IMR-90 (cell line): ENCODE results near the gene ZNF556. TPM values are rescaled to one million over a fixed set of nuclear protein-coding genes. Genes with fewer than 3 reads are reported as not detected.

Experiments used
- ATAC-seq: fragments of 200-7000 bp; cut with Tn5 transposase; 2 replicates; pipeline ENCODE4 v1.9.1; 2020; ENCODE audit warnings: low read depth, mild to moderate bottlenecking, moderate library complexity
- BruUV-seq: library from RNA; stranded (reverse); fragments of 400-500 nt; replicated peaks from 2 replicates; lab custom pipeline; 2021; lab: Mats Ljungman, UMichigan
- CTCF ChIA-PET: fragments of 300-600 bp; formaldehyde crosslinking; extraction: SDS; loops from one replicate; lab custom pipeline; 2021; ENCODE audit warnings: antibody characterized with exemption; lab: Yijun Ruan, JAX
- POLR2A ChIA-PET: fragments of 300-600 bp; sonication (Branson Sonifier 250); formaldehyde crosslinking; loops from one replicate; lab custom pipeline; 2022; ENCODE audit warnings: antibody characterized with exemption; ENCODE audit not compliant: unreplicated experiment; lab: Charles Lee
- DNase-seq: peaks from one replicate; pipeline ENCODE4 v3.0.0; 2013
- H2AFZ ChIP-seq: replicated peaks from 2 replicates; pipeline ENCODE3; 2013; ENCODE audit warnings: low read length, mild to moderate bottlenecking; ENCODE audit not compliant: poor library complexity
- H2AK5ac ChIP-seq: 2 replicates; pipeline ENCODE4 v1.6.1; 2013; ENCODE audit warnings: low read depth, low read length, inconsistent platforms
- H2AK9ac ChIP-seq: replicated peaks from 2 replicates; pipeline ENCODE3; 2013; ENCODE audit warnings: mild to moderate bottlenecking, low read depth, low read length, moderate library complexity; ENCODE audit not compliant: poor library complexity
- H2BK120ac ChIP-seq: 2 replicates; pipeline ENCODE4 v1.6.1; 2013; ENCODE audit warnings: low read depth, low read length, inconsistent platforms
- H2BK15ac ChIP-seq: 3 replicates; pipeline ENCODE4 v1.6.1; 2013; ENCODE audit warnings: low read depth, low read length, inconsistent platforms
- H2BK20ac ChIP-seq: 2 replicates; pipeline ENCODE4 v1.6.1; 2013; ENCODE audit warnings: low read depth, mild to moderate bottlenecking, inconsistent platforms, low read length, moderate library complexity
- H2BK5ac ChIP-seq: 2 replicates; pipeline ENCODE4 v1.6.1; 2013; ENCODE audit warnings: mild to moderate bottlenecking, low read depth, low read length, inconsistent platforms; ENCODE audit not compliant: poor library complexity, severe bottlenecking
- H3K14ac ChIP-seq: replicated peaks from 2 replicates; pipeline ENCODE4 v1.6.1; 2013; ENCODE audit warnings: low read depth, low read length, inconsistent platforms
- H3K18ac ChIP-seq: 2 replicates; pipeline ENCODE4 v1.6.1; 2013; ENCODE audit warnings: low read depth, low read length, control low read depth
- H3K23ac ChIP-seq: 2 replicates; pipeline ENCODE4 v1.6.1; 2013; ENCODE audit warnings: low read depth, low read length, inconsistent platforms
- H3K27ac ChIP-seq: 2 replicates; pipeline ENCODE4 v1.5.1; 2013; ENCODE audit warnings: mild to moderate bottlenecking, control low read depth, low read length; ENCODE audit not compliant: insufficient read depth
- H3K27me3 ChIP-seq: 2 replicates; pipeline ENCODE4 v1.6.1; 2013; ENCODE audit warnings: low read length; ENCODE audit not compliant: control insufficient read depth, insufficient read depth
- H3K36me3 ChIP-seq: 2 replicates; pipeline ENCODE4 v1.6.1; 2013; ENCODE audit warnings: low read length, mixed read lengths; ENCODE audit not compliant: control insufficient read depth, insufficient read depth
- H3K4ac ChIP-seq: 2 replicates; pipeline ENCODE4 v1.6.1; 2013; ENCODE audit warnings: low read depth, low read length, inconsistent platforms
- H3K4me1 ChIP-seq: 2 replicates; pipeline ENCODE4 v1.6.1; 2013; ENCODE audit warnings: low read length, mixed read lengths; ENCODE audit not compliant: control insufficient read depth, insufficient read depth
- H3K4me2 ChIP-seq: 2 replicates; pipeline ENCODE4 v1.6.1; 2013; ENCODE audit warnings: low read depth, mild to moderate bottlenecking, control low read depth, low read length, moderate library complexity
- H3K4me3 ChIP-seq: 2 replicates; pipeline ENCODE4 v1.5.1; 2013; ENCODE audit warnings: low read depth, mild to moderate bottlenecking, control low read depth, low read length, moderate library complexity; ENCODE audit not compliant: insufficient read depth
- H3K56ac ChIP-seq: 2 replicates; pipeline ENCODE4 v1.6.1; 2013; ENCODE audit warnings: low read length, inconsistent platforms; ENCODE audit not compliant: insufficient read depth; ENCODE audit errors: extremely low read depth
- H3K79me1 ChIP-seq, 2 experiments: 2 replicates each; pipeline ENCODE4 v1.6.1; 2013; ENCODE audit warnings: low read length in 2 of 2, inconsistent platforms in 1 of 2, low read depth in 1 of 2
- H3K9ac ChIP-seq: 2 replicates; pipeline ENCODE4 v1.6.1; 2013; ENCODE audit warnings: low read depth, low read length, control low read depth
- H3K9me1 ChIP-seq: 2 replicates; pipeline ENCODE4 v1.6.1; 2013; ENCODE audit warnings: low read length, inconsistent platforms; ENCODE audit not compliant: insufficient read depth
- H3K9me3 ChIP-seq: 2 replicates; pipeline ENCODE4 v1.6.1; 2013; ENCODE audit warnings: low read length; ENCODE audit not compliant: control insufficient read depth, insufficient read depth
- H4K20me1 ChIP-seq: 2 replicates; pipeline ENCODE4 v1.6.1; 2013; ENCODE audit warnings: low read length, inconsistent platforms; ENCODE audit not compliant: insufficient read depth
- H4K5ac ChIP-seq: 2 replicates; pipeline ENCODE4 v1.6.1; 2013; ENCODE audit warnings: mild to moderate bottlenecking, low read depth, low read length, control low read depth
- H4K8ac ChIP-seq, 2 experiments: 2 replicates each; pipeline ENCODE4 v1.6.1; 2013; ENCODE audit warnings: low read depth in 2 of 2, low read length in 2 of 2, control low read depth in 1 of 2, inconsistent platforms in 1 of 2
- H4K91ac ChIP-seq: 2 replicates; pipeline ENCODE4 v1.6.1; 2013; ENCODE audit warnings: low read depth, low read length, inconsistent platforms; ENCODE audit not compliant: insufficient read depth
- BHLHE40 ChIP-seq: fragments of 150-350 bp; IDR thresholded peaks from 2 replicates; pipeline ENCODE4 v1.6.1; 2016; ENCODE audit warnings: mild to moderate bottlenecking, low read depth, low read length
- CEBPB ChIP-seq: IDR thresholded peaks from 2 replicates; pipeline ENCODE4 v1.6.1; 2012; ENCODE audit warnings: low read depth, low read length, improper control_type of control experiment
- CHD1 ChIP-seq: IDR thresholded peaks from 2 replicates; pipeline ENCODE4 v1.6.1; 2012; ENCODE audit warnings: low read depth, low read length, improper control_type of control experiment
- CTCF ChIP-seq: conservative IDR thresholded peaks from 2 replicates; pipeline ENCODE4 v1.5.1; 2012; ENCODE audit warnings: mild to moderate bottlenecking, low read depth, low read length, improper control_type of control experiment
- ELK1 ChIP-seq: fragments of 150-350 bp; IDR thresholded peaks from 2 replicates; pipeline ENCODE4 v1.6.1; 2016; ENCODE audit warnings: low read depth, mild to moderate bottlenecking, low read length, moderate library complexity, borderline replicate concordance
- FOS ChIP-seq: fragments of 150-350 bp; IDR thresholded peaks from 2 replicates; pipeline ENCODE4 v1.6.1; 2016; ENCODE audit warnings: low read depth, low read length
- MAFK ChIP-seq: IDR thresholded peaks from 2 replicates; pipeline ENCODE4 v1.6.1; 2012; ENCODE audit warnings: low read depth, low read length, improper control_type of control experiment
- MAZ ChIP-seq: IDR thresholded peaks from 2 replicates; pipeline ENCODE4 v1.6.1; 2012; ENCODE audit warnings: low read depth, mild to moderate bottlenecking, low read length, improper control_type of control experiment, moderate library complexity, borderline replicate concordance
- MXI1 ChIP-seq: IDR thresholded peaks from 2 replicates; pipeline ENCODE4 v1.6.1; 2012; ENCODE audit warnings: low read depth, mild to moderate bottlenecking, low read length, moderate library complexity, borderline replicate concordance
- NFE2L2 ChIP-seq: fragments of 150-350 bp; IDR thresholded peaks from 2 replicates; pipeline ENCODE4 v1.6.1; 2016; ENCODE audit warnings: low read depth, mild to moderate bottlenecking, low read length
- POLR2A ChIP-seq: IDR thresholded peaks from 2 replicates; pipeline ENCODE4 v1.6.1; 2012; ENCODE audit warnings: mild to moderate bottlenecking, low read depth, low read length
- RAD21 ChIP-seq: IDR thresholded peaks from 2 replicates; pipeline ENCODE4 v1.6.1; 2012; ENCODE audit warnings: low read length, improper control_type of control experiment
- RCOR1 ChIP-seq: IDR thresholded peaks from 2 replicates; pipeline ENCODE4 v1.6.1; 2012; ENCODE audit warnings: mild to moderate bottlenecking, low read length, improper control_type of control experiment; ENCODE audit not compliant: insufficient replicate concordance
- RFX5 ChIP-seq: IDR thresholded peaks from 2 replicates; pipeline ENCODE4 v1.8.0; 2012; ENCODE audit warnings: low read depth, mild to moderate bottlenecking, low read length, moderate library complexity
- SMC3 ChIP-seq: fragments of 150-350 bp; IDR thresholded peaks from 2 replicates; pipeline ENCODE4 v1.6.1; 2016; ENCODE audit warnings: low read depth, mild to moderate bottlenecking, antibody characterized with exemption, low read length, moderate library complexity
- USF2 ChIP-seq: fragments of 150-350 bp; IDR thresholded peaks from 2 replicates; pipeline ENCODE4 v1.6.1; 2017; ENCODE audit warnings: mild to moderate bottlenecking, antibody characterized with exemption, low read length, low read depth
- WGBS, 2 experiments: methylation state at CpG; one replicate each; pipeline versions ENCODE4 v1.1.5 to v1.1.7; 2013; ENCODE audit warnings: missing lambda C conversion rate in 2 of 2; ENCODE audit not compliant: insufficient read length in 1 of 2; ENCODE audit errors: extremely low coverage in 2 of 2; 5-methylcytosine and 5-hydroxymethylcytosine counted together
- dilution Hi-C: fragments of 300-500 bp; cut with HindIII; formaldehyde crosslinking; loops from one replicate; pipeline ENCODE4 v1.14.3; 2018; ENCODE audit warnings: low sequenced_read_pairs; ENCODE audit not compliant: unreplicated experiment
- in situ Hi-C: fragments of 300-500 bp; cut with MboI; formaldehyde crosslinking; loops from 3 replicates; pipeline ENCODE4 v1.14.3; 2019; ENCODE audit warnings: low sequenced_read_pairs, inconsistent platforms, mixed read lengths
- intact Hi-C: fragments of 100-400 bp; cut with micrococcal nuclease; formaldehyde crosslinking; loops from 2 replicates; pipeline ENCODE4 v1.10.0; 2022
- polyA plus RNA-seq, 3 experiments: library from polyadenylated mRNA; depleted of rRNA; stranded (reverse); fragments of >200 nt; gene quantifications; 2 replicates each; pipeline ENCODE4 v1.2.3, GENCODE V29; 2012; ENCODE audit warnings: low replicate concordance in 1 of 3
- total RNA-seq: library from RNA; depleted of rRNA; stranded (reverse); fragments of >200 nt; gene quantifications from 2 replicates; pipeline ENCODE4 v1.2.3, GENCODE V29; 2012

The ZNF556 gene
- total and polyA plus RNA-seq, 2 of the 4 experiments (the other 2 are of a cell fraction), result not detected

- Histone ChIP-seq H4K5ac (no peak overlapping the region), H4K91ac (no peak overlapping the region), H3K23ac (no peak overlapping the region), H2BK120ac (no peak overlapping the region), H2BK15ac (no peak overlapping the region), H3K4me1 (no peaks in the 10 kb centered on the region), H2BK20ac (no peak overlapping the region), H3K56ac (no peak overlapping the region), H3K79me1 (no peaks in the 10 kb centered on the region), H3K9me1 (no peaks in the 10 kb centered on the region), H4K8ac (no peak overlapping the region), H3K4ac (no peak overlapping the region), H2BK5ac (no peak overlapping the region), H3K27ac (no peak overlapping the region), H2AK5ac (no peak overlapping the region), H3K14ac (no peak overlapping the region), H3K27me3 (no peaks in the 10 kb centered on the region), H2AFZ (no peak overlapping the region), H3K9ac (no peak overlapping the region), H3K4me2 (no peak overlapping the region), H3K4me3 (no peak overlapping the region), H3K18ac (no peak overlapping the region), H3K9me3 (peaks cover 1% of the 10 kb centered on the region; the same call in 1 of the 2 replicates), H3K36me3 (no peaks in the 10 kb centered on the region), H4K20me1 (no peaks in the 10 kb centered on the region), H2AK9ac (no peak overlapping the region)
- TF ChIP-seq NFE2L2 (no peak), FOS (no peak), MAFK (no peak), RFX5 (no peak), BHLHE40 (no peak), POLR2A (no peak), MAZ (no peak), SMC3 (no peak), RCOR1 (no peak), CEBPB (no peak), RAD21 (no peak), ELK1 (no peak), CHD1 (no peak), CTCF (no peak), USF2 (no peak), MXI1 (no peak)
- WGBS, 2 experiments, result 60% methylated on average over 1 of the region's 14 CpGs; no CpG with 5 or more reads in 1 of the 2 experiments
- ATAC-seq (no peak), DNase-seq (no peak)
- POLR2A ChIA-PET, result no interaction called here
- no TSS peak for BruUV-seq
- CTCF ChIA-PET, result no interaction called here
- intact Hi-C loops, result no loop called here
- in situ Hi-C loops, result no loop called here
- dilution Hi-C loops, result no loop called here
Observed at GRCh38 chr19:2883686-2884439, 16.7 kb downstream of the ZNF556 start.
